ENCODE measurements around the gene CEP135.

- no peak for TF ChIP-seq CTCF (IDR thresholded peaks at IDR 0.05; ENCODE audit: borderline replicate concordance, extremely low read depth, low read length, poor library complexity, severe bottlenecking)
- TF ChIP-seq EZH2 (IDR thresholded peaks at IDR 0.05; ENCODE audit: borderline replicate concordance, low read depth, low read length, severe bottlenecking), result no peak
Observed at GRCh38 chr4:56078866-56079265, 130.1 kb downstream of the CEP135 start.
